Measurements from ENCODE around the gene OR10J5.

- TF ChIP-seq CTCF (IDR thresholded peaks at IDR 0.05; ENCODE audit: low read depth, low read length, missing input control) (no peak), GABPA (IDR thresholded peaks at IDR 0.05 in 1 of 2, conservative IDR thresholded peaks at IDR 0.05 in 1 of 2) (no peak), FOXA1 (IDR thresholded peaks at IDR 0.05) (no peak), ATF3 (IDR thresholded peaks at IDR 0.05) (no peak), YY1 (IDR thresholded peaks at IDR 0.05) (no peak), SP1 (IDR thresholded peaks at IDR 0.05) (no peak), NR2F2 (IDR thresholded peaks at IDR 0.05) (no peak), MAX (IDR thresholded peaks at IDR 0.05) (no peak), ZBTB33 (IDR thresholded peaks at IDR 0.05) (no peak), JUND (IDR thresholded peaks at IDR 0.05) (no peak), RXRA (IDR thresholded peaks at IDR 0.05) (no peak), RAD21 (IDR thresholded peaks at IDR 0.05) (no peak), REST (IDR thresholded peaks at IDR 0.05) (no peak)
Measured at GRCh38 chr1:159508951-159509350, 26.9 kb downstream of the OR10J5 start.
